GM19193 (cell line): ENCODE measurements around the gene ESM1.

Source experiments
- POLR2A ChIP-seq: IDR thresholded peaks from 4 replicates; pipeline ENCODE4 v1.6.1; 2011; ENCODE audit not compliant: insufficient read depth, insufficient read length; ENCODE audit errors: extremely low read depth

Gene ESM1

DNA sequence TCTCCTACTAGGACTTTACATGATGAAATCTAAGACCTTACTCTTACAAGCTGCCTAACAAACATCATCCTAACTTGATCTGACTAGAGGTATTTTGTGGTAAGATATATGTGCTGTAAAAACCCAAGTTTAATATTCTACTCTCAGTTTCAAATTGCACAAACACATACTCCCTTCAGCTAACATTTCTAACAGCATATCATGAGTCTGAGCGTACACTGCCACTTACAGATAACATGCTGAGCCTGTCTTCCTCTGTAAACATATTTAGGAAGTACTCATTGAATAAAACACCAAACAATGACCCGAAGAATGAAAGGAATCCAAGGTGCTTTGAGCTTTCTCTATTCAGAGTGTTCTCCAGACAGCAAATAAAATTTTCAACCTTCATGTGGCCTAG is 7.9 kb upstream of the ESM1 start:
- TF ChIP-seq POLR2A: no peak

DNA sequence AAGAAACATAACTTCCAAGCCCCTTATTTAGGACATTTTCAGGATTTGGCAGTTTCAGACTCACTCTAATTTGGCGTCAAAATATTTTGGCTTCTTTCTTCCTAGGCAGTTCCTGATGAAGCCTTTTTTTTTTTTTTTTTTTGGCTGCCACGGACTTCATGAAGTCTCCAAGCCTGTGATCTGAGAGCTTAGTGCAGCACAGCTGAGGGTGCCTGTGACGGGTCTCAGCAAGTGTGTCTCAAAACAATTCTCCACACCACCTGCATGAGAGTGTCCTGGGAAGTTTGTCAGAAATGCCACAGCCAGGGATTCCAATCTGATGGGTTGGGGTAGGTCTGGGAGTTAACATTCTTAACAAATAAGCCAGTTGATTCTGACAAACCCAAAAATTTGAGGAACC is 6.0 kb upstream of the ESM1 start:
- TF ChIP-seq POLR2A: no peak

DNA sequence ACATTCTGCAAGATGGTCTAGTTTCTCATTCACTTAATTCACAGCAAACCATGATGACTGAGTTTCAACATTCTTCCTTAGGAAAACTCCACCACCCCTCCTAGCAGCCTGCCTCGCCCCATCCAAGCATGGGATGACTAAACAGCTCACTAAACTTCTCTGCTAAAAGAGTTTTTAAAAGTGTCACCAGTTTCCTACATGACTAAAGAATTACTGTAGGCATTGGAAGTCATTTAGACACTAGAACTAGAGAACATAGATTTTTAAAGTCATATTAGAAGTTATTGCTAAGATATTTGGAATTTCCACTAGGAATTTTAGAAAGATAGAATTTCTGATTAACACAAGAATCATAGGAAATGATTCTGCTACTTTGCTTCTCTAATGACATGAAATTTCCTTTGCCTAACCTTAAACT is 5.5 kb upstream of the ESM1 start:
- no peak for TF ChIP-seq POLR2A

DNA sequence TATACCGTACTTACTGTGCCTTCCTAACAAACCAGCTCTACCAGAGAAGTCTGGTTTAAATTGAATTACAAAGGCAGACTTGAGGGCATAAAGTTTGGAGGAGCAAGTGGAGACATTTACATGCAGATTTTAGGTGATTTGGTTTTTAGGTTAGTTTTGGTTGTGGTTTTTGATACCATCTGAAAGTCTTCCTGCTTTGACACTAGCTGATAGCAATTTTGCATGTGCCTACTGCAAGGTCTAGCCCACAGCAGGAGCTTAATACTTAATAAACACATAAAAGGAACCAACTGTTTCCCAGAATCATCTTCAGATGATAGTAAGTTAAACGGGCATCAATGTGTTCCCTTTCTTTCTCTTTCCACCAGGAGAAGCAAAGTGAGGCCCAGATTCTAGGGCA is 3.4 kb upstream of the ESM1 start:
- no peak for TF ChIP-seq POLR2A

DNA sequence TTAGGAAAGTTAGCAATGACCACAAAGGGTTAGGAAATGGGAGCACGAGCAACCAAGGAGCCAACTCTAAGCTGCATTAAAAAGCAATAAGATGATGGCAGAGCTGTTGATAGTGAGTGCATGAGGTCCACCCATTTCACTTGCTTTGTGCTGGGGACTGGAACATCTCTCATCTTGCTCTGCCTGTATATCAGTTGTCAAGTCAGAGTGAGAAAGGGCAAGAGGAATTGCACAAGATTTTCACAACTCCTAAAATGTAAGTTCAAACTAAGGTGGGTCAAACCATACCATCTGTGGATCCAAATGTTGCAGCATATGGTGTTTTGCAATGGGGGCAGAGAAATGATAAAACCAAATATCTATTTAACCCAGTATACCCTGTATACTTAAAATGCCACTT is 2.8 kb upstream of the ESM1 start:
- no peak for TF ChIP-seq POLR2A

DNA sequence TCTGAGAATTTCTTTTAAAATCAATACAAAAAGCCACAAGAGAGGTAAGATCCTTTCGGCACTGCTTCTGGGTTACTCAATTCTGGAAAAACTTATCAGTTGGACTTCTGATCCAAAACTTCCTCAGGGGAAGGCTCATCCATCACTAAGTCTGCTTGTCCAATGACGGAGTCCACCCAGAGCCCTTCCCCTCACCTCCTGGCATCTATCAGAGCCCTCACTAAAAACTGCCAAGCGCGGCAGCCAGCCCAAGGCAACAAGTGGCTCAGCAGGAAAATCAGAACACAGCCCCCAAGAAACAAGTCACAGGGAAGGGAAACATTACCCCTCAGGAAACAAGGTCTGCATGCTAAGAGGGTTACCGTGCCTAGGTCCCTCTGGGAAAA is 869 bp upstream of the ESM1 start:
- no peak for TF ChIP-seq POLR2A

DNA sequence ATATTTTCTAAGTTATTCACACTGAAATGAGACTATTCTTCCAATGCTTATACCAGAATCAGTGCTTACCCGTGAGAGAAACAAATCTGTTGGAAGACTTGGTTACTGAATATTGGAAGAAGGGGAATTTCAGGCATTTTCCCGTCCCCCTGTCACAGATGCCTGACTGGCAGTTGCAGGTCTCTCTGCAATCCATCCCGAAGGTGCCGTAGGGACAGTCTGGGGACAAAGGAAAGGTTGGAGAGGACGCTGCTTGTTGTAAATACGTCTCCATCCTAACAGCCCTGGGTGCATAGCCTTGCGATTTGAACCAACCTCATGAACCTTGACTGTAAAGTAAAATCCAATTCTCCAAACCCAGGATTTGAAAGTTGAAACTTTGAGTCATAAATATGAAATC is 3.5 kb downstream of the ESM1 start:
- TF ChIP-seq POLR2A: no peak

DNA sequence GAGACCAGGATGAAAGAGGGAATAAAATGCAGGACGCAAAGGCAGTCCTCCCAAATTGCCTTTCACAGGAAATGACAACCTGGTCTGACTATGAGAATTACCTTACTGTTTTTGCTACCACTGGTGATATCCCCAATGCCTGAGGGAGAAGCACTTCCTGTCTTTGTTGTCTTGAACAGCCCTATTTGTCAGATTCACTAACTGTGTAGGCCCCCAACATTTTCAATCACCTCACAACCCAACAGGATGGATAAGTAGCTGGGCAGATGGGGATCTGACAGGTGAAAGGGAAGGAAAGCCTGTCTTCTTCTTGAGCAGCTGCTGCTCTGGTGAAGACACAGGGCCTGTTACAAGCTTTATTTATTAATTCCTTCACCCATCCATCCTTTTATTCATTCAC is 9.7 kb downstream of the ESM1 start:
- no peak for TF ChIP-seq POLR2A

DNA sequence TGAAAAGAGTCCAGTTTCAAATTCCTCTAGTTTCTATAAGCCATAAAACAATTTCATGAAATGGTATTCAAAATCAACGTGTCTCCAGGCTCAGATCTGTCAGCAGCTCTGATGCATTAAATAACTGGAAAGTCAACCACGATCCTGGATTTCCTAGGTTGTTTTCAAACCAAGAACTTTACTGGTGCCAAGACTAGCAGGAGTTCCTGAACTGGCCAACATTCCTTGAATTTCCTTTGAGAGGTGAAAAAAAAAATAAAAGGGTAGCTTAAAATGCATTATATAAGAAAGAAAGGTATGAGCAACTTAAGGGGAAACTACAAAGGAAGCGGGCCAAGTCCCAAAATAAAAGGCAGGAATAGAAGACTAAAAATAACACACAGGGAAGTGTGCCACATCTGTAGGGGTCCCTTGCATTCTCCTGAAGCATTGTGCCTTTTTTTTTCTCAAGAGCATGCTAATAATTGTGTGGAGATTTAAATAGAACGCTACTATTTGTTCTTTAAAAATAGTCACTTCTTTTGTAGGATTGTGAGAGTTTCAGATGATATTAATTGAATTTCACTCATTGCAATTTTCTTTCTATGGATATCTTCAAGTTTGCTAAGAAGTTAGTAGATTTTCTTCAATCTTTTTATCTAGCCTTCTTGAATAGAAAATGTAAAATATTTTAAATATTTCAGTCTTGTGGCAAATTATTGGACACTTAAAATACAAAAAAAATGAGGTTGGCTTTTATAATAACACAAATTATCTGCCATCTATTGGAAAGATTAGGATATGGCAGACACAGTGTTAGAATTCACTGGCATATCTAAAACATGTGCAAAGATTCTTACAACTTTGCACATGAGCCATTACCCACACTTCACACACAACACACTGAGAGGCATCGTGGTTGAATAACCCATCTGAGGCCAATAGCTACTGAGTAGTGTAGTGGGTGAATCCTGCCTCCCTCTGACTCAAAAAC is 15.3 kb downstream of the ESM1 start:
- no peak for TF ChIP-seq POLR2A

DNA sequence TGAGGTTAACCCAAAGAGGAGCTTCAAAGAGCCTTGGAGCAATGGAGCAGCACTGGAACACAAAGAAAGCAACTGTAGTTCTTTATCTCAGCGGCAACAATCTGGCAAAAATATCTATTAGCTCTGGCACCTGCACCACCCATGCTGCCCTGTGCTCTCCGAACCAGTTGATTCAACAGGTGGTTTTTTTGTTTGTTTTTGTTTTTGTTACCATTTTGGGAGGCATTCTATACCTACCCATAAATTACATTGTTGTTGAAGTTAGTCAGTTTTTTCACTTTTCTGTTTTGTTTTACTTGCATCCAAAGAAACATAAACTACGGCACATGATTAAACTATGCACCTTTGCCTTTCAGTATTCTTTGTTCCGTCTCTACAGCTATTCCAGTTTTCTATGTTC is 16.2 kb downstream of the ESM1 start:
- TF ChIP-seq POLR2A: no peak

DNA sequence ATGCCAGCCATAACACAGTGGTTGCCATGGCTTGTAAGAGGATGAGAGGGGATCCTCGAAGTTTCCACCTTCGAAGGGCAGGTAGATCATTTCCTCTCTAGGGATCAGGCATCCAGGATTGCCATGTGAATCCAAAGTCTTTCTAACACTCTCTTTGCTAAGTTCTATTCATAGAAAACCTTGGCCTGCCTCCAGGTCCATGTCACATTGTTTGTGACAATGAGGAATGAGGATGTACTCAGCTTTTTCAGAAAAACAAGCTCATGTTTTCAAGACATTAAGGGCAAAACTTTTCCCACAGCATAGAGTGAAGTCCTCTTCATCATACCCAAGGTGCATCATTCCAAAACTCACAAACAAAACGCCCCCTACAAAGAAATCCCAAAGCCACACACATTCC is 19.6 kb downstream of the ESM1 start:
- TF ChIP-seq POLR2A: no peak

DNA sequence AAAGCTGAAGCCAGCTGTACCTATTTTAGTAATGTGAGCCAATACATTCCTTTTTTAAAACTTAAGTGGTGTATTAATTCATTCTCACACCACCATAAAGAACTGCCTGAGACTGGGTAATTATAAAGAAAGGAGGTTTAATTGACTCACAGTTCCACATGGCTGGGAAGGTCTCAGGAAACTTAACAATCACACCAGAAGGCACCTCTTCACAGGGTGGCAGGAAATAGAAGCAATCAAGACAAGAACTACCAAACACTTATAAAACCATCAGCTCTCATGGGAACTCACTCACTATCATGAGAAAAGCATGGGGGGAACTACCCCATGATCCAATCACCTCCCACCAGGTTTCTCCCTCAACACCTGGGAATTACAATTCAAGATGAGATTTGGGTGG is 21.0 kb downstream of the ESM1 start:
- no peak for TF ChIP-seq POLR2A

DNA sequence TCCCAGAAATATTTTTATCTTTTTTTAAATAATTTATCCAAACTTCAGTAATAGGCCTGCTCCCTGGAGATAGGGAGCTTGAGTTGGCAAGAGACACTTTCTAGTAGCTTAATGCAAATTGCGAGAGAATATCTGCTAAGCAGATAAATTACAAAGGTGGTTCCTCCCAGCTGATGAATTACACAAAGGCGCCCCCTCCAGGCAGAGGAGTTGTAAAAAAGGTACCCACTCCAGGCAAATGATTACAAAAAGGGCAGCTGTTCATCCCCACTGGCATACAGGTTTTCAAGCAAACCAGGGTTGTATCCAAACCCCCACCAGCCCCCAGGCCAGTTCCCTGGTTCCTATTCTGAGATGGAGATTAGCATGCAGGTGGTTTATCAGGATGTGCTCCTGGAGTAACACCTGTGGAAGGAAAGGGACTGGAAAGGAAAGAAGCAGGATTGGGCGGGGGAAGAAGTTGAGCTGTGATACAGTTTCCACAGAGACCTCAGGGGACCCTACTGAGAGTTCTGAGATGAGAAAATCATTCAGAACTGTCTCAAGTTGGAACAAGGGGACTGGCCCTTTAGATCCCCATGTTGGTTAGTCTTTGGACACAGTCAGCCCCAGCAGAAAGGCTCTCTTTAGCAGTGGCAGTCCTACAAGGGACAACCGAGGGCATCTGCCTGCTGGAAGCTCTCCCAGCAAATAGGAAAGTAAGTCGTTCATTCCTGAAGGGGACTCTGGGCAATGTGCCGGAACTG is 25.5 kb downstream of the ESM1 start:
- TF ChIP-seq POLR2A: no peak

DNA sequence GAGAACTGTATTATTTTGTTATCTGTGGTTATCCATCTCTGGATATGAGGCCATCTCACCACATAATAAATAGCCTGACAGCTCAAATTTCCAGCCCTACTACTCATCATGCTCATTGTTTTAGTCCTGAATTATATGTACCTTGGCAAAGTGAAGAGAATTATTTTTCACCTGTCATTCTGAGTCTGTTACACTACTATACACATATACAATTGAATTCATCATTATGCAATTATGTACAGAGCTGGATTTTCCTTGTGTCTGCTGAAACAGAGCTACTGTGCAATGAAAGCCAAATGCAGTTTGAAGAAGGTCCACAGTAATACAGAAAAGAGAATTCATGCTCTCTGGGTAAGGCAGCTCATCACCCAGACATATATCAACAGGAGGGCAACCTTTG is 28.5 kb downstream of the ESM1 start:
- no peak for TF ChIP-seq POLR2A

DNA sequence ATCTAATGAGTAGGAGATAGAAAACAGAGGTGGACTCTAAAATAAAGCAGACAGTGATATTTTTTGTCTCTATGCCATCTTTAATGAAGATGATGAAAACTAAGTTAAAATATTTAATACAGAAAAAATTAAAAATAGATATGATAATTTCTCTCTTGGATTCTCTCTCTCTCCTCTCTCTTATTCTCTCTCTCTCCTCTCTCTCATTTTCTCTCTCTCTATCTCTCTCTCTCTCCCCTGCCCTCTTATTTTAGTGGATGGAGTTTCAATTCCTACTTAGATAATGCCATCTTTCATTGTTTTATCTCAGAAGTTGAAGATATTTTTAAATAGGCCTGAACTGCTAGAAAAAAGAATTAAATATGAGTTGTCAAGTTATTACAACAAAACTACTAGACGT is 38.2 kb downstream of the ESM1 start:
- no peak for TF ChIP-seq POLR2A

DNA sequence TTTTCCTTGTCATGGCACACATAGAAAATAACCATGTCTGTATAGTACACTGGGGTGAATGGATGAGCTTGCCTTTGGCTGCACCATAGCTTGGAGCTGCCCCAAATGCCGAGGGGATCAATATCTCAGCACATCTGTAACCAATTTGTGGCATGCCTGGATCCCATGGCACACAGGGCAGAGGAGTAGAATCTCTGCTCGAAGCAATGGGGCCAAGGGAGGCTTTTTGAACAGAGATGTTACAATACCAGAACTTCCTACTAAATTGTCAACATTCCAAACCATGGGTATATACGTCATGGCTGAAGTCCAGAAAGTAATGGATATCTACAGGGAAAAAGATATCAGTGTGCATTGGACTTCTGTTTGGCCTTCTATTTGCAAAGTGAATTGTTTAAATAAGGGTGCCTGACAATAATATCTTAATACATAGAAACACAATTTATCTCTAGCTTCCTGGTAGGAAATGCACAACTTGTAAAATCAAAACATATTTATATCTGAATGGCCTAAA is 39.0 kb downstream of the ESM1 start:
- no peak for TF ChIP-seq POLR2A
